Neuronal stem cell (in vitro differentiated cells): ENCODE data around the gene CPXM1.

ENCODE experiments used
- DNase-seq: peaks from one replicate; pipeline ENCODE4 v3.0.0-alpha.2; 2013; ENCODE audit warnings: low spot score
- H2AFZ ChIP-seq: one replicate; pipeline ENCODE4 v1.6.1; 2013; ENCODE audit warnings: mild to moderate bottlenecking, low read length, inconsistent platforms
- H2AK5ac ChIP-seq: 2 replicates; pipeline ENCODE4 v1.6.1; 2013; ENCODE audit warnings: low read depth, mild to moderate bottlenecking, inconsistent platforms, low read length, moderate library complexity, mixed read lengths
- H2BK120ac ChIP-seq: 2 replicates; pipeline ENCODE4 v1.6.1; 2013; ENCODE audit warnings: low read depth, mild to moderate bottlenecking, inconsistent platforms, low read length, moderate library complexity, mixed read lengths
- H2BK12ac ChIP-seq: one replicate; pipeline ENCODE4 v1.6.1; 2013; ENCODE audit warnings: low read length, inconsistent platforms
- H2BK15ac ChIP-seq: 2 replicates; pipeline ENCODE4 v1.6.1; 2013; ENCODE audit warnings: mild to moderate bottlenecking, low read length, inconsistent platforms, mixed read lengths
- H2BK5ac ChIP-seq: one replicate; pipeline ENCODE4 v1.6.1; 2013; ENCODE audit warnings: inconsistent platforms, mild to moderate bottlenecking, low read length, moderate library complexity
- H3K14ac ChIP-seq: one replicate; pipeline ENCODE4 v1.6.1; 2013; ENCODE audit warnings: low read length, inconsistent platforms
- H3K18ac ChIP-seq: 2 replicates; pipeline ENCODE4 v1.6.1; 2013; ENCODE audit warnings: low read length, inconsistent platforms
- H3K23ac ChIP-seq: 2 replicates; pipeline ENCODE4 v1.6.1; 2013; ENCODE audit warnings: low read depth, mild to moderate bottlenecking, mixed read lengths, low read length, inconsistent platforms; ENCODE audit not compliant: poor library complexity
- H3K27ac ChIP-seq: replicated peaks from 3 replicates; pipeline ENCODE4 v1.5.1; 2013; ENCODE audit warnings: low read length, inconsistent platforms
- H3K27me3 ChIP-seq, 3 experiments: 2 replicates each; pipeline ENCODE4 v1.6.1; 2013; ENCODE audit warnings: low read length in 3 of 3, mild to moderate bottlenecking in 2 of 3, inconsistent platforms in 1 of 3, low read depth in 1 of 3, mixed read lengths in 1 of 3, moderate library complexity in 1 of 3; ENCODE audit not compliant: control insufficient read depth in 3 of 3, insufficient read depth in 3 of 3
- H3K36me3 ChIP-seq, 2 donors: replicated peaks in 1 of 2; 2 replicates each; pipeline ENCODE4 v1.6.1; 2013; ENCODE audit warnings: low read length in 2 of 2; ENCODE audit not compliant: control insufficient read depth in 2 of 2, insufficient read depth in 2 of 2
- H3K4ac ChIP-seq: 2 replicates; pipeline ENCODE4 v1.6.1; 2013; ENCODE audit warnings: inconsistent platforms, mild to moderate bottlenecking, low read length, moderate library complexity
- H3K4me1 ChIP-seq, 2 donors: 1 replicate in 1 of 2; 2 replicates in 1 of 2; pipeline ENCODE4 v1.6.1; 2013; ENCODE audit warnings: low read length in 2 of 2, low read depth in 1 of 2; ENCODE audit not compliant: control insufficient read depth in 2 of 2, insufficient read depth in 1 of 2
- H3K4me2 ChIP-seq: one replicate; pipeline ENCODE4 v1.6.1; 2013; ENCODE audit warnings: mild to moderate bottlenecking, low read length, inconsistent platforms; ENCODE audit not compliant: insufficient read depth, poor library complexity, severe bottlenecking
- H3K4me3 ChIP-seq, 2 donors: 2 replicates each; pipeline ENCODE4 v1.5.1; 2013; ENCODE audit warnings: low read length in 2 of 2, mild to moderate bottlenecking in 2 of 2, inconsistent platforms in 1 of 2, moderate library complexity in 1 of 2
- H3K79me1 ChIP-seq: one replicate; pipeline ENCODE4 v1.6.1; 2013; ENCODE audit warnings: low read depth, mild to moderate bottlenecking, inconsistent platforms, low read length, moderate library complexity
- H3K9ac ChIP-seq: one replicate; pipeline ENCODE4 v1.6.1; 2013; ENCODE audit warnings: mild to moderate bottlenecking, low read depth, low read length, inconsistent platforms; ENCODE audit not compliant: poor library complexity
- H3K9me3 ChIP-seq, 2 donors: replicated peaks in 1 of 2; 2 replicates each; pipeline versions ENCODE3 to v1.6.1; 2013; ENCODE audit warnings: low read length in 2 of 2, mild to moderate bottlenecking in 2 of 2, inconsistent platforms in 1 of 2, low read depth in 1 of 2, mixed read lengths in 1 of 2, moderate library complexity in 1 of 2; ENCODE audit not compliant: control insufficient read depth in 2 of 2, insufficient read depth in 1 of 2
- H4K8ac ChIP-seq: one replicate; pipeline ENCODE4 v1.6.1; 2013; ENCODE audit warnings: low read depth, mild to moderate bottlenecking, inconsistent platforms, low read length, moderate library complexity
- H4K91ac ChIP-seq: one replicate; pipeline ENCODE4 v1.6.1; 2013; ENCODE audit warnings: low read length, low read depth, mild to moderate bottlenecking, inconsistent platforms; ENCODE audit not compliant: poor library complexity
- WGBS, 2 donors: extraction: QIAGEN DNeasy Blood & Tissue Kit; methylation state at CpG; one replicate each; pipeline ENCODE4 v1.1.7; 2013; ENCODE audit warnings: missing lambda C conversion rate in 2 of 2, mixed read lengths in 1 of 2; ENCODE audit not compliant: insufficient read length in 2 of 2, insufficient replicate concordance in 1 of 2; ENCODE audit errors: extremely low coverage in 2 of 2; 5-methylcytosine and 5-hydroxymethylcytosine counted together

CPXM1 gene

GRCh38 chr20:2804852-2805688 lies 4.6 kb upstream of the CPXM1 start:
- H3K14ac ChIP-seq, result peak overlapping the region; percentile 8

GRCh38 chr20:2804041-2804828 lies 3.8 kb upstream of the CPXM1 start:
- Histone ChIP-seq H3K79me1 (peaks cover 6% of the 10 kb centered on the region), H3K27ac (no peak overlapping the region), H3K27me3 (peaks cover 24 to 61% (median 28%) of the 10 kb centered on the region in 3 experiments), H2AFZ (peak overlapping the region; percentile 82), H2BK15ac (no peak overlapping the region), H3K9ac (no peak overlapping the region), H2BK5ac (no peak overlapping the region), H3K4me2 (no peak overlapping the region), H3K23ac (no peak overlapping the region), H3K18ac (no peak overlapping the region), H2BK120ac (no peak overlapping the region), H3K4ac (no peak overlapping the region), H3K9me3 (peaks cover 6 to 12% of the 10 kb centered on the region in 2 donors), H4K91ac (no peak overlapping the region), H3K4me1 (peaks cover 13 to 16% of the 10 kb centered on the region in 2 donors), H4K8ac (no peak overlapping the region), H3K36me3 (peaks cover 0 to 2% of the 10 kb centered on the region in 2 donors), H2AK5ac (no peak overlapping the region), H2BK12ac (no peak overlapping the region), H3K4me3 (no peak overlapping the region), H3K14ac (no peak overlapping the region)
- no CpG with 5 or more reads among the region's 16 CpGs for WGBS, 2 donors
- DNase-seq, result no peak

More at GRCh38 chr20:2804852-2805688, 4.6 kb upstream of the CPXM1 start:
- peak overlapping the region; percentile 65 for H3K23ac ChIP-seq
- peak overlapping the region; percentile 45 for H3K4me2 ChIP-seq
- peaks cover 6 to 12% of the 10 kb centered on the region in 2 donors for H3K9me3 ChIP-seq
- no peak overlapping the region for H3K27ac ChIP-seq
- peak overlapping the region; percentile 82 for H2AFZ ChIP-seq
- no peaks in the 10 kb centered on the region for H3K36me3 ChIP-seq
- no peak overlapping the region for H4K91ac ChIP-seq
- peak overlapping the region; percentile 75 for H2AK5ac ChIP-seq
- no CpG with 5 or more reads among the region's 49 CpGs for WGBS, 2 donors
- H3K4me1 ChIP-seq, result peaks cover 9 to 10% of the 10 kb centered on the region in 2 donors
- peak overlapping the region; percentile 61 for H2BK120ac ChIP-seq
- peak overlapping the region; percentile 49 for H2BK12ac ChIP-seq
- H3K27me3 ChIP-seq, result peaks cover 24 to 61% (median 28%) of the 10 kb centered on the region in 3 experiments
- H3K4me3 ChIP-seq, result no peak overlapping the region
- no peak for DNase-seq
- H3K4ac ChIP-seq, result no peak overlapping the region
- H3K18ac ChIP-seq, result peak overlapping the region; percentile 87
- peak overlapping the region; percentile 35 for H2BK5ac ChIP-seq
- peak overlapping the region; percentile 60 for H3K9ac ChIP-seq
- peak overlapping the region; percentile 38 for H2BK15ac ChIP-seq
- H4K8ac ChIP-seq, result peak overlapping the region; percentile 43
- peaks cover 2% of the 10 kb centered on the region for H3K79me1 ChIP-seq

DNA sequence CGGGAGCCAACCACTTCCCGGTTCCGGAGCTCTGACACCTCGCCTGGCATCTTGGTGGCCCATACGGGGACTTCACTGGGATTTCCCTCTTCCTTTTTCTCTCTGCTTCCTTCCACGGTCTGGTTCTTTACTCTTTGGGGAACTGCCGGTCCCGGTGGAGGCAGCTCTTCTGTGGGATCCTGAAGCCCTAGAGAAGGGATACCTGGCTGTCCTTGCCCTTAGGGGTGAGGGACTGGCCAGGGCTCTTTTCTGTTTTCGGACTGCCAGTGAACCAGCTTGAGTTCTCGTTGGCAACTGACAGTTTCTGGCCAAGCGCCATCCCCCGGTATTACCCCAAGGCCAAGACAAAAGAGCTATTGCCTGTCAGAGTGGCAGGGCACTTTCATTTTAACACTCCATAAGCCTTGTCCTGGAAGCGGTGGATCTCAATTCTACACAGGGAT lies 880 bp upstream of the CPXM1 start:
- Histone ChIP-seq H2BK12ac (no peak overlapping the region), H4K91ac (no peak overlapping the region), H2AFZ (peak overlapping the region; percentile 93), H3K4me3 (peak overlapping the region in 1 of 2 donors; percentile 100), H3K4me2 (peak overlapping the region; percentile 76), H2BK5ac (no peak overlapping the region), H3K4me1 (peaks cover 15 to 19% of the 10 kb centered on the region in 2 donors), H3K36me3 (peaks cover 21 to 31% of the 10 kb centered on the region in 2 donors), H3K4ac (no peak overlapping the region), H3K23ac (no peak overlapping the region), H2BK15ac (no peak overlapping the region), H2BK120ac (no peak overlapping the region), H3K9me3 (peaks cover 0 to 6% of the 10 kb centered on the region in 2 donors), H3K9ac (no peak overlapping the region), H3K79me1 (peaks cover 8% of the 10 kb centered on the region), H3K18ac (no peak overlapping the region), H3K14ac (no peak overlapping the region), H2AK5ac (no peak overlapping the region), H3K27me3 (peaks cover 19 to 47% (median 27%) of the 10 kb centered on the region in 3 experiments), H4K8ac (no peak overlapping the region), H3K27ac (no peak overlapping the region)
- DNase-seq, result no peak
- WGBS, 2 donors, result no CpG with 5 or more reads among the region's 13 CpGs
